Measurements from ENCODE around the gene UBASH3A.

UBASH3A gene

DNA sequence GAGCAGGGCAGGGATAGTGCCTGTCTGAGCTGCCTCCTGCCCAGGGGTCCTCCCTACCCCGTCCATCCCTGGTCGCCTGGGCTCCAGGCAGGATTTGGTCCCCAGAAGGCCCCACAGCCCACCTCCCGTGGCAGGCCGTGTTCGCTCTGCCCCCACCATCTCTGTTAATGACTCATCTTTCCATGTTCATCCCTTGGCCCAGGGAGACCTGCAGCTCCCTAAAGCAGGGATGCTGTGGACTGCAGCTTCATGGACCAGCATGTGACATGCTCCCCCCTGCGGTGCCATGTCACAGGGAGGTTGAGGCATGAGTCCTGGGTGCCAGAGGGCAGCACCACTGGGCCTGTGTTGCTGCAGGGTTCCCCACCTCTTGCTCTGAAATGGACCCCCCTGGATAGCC lies 26.8 kb downstream of the UBASH3A start:
- no peak for DNase-seq (ENCODE audit: low read depth in 2 of 2)

DNA sequence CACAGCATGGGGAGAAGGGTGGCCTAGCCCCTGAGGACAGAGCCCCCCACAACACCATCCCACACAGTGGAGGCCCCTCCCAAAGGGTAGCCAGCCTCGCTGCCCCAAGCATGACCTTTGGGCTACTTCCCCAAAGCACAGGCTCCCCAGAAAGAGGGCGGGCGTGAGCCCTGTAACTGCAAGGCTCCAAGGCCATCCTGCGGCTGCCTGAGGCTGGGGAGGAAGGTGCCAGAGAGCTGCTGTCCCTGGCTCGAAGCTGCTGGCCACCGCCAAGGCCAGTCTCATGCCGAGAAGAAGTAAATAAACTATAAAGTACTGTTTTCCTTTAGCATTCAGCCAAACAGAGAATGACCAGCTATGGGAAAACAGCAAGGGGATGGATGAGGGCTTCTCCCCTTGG lies 27.5 kb downstream of the UBASH3A start:
- DNase-seq (ENCODE audit: low read depth in 2 of 2), result no peak

DNA sequence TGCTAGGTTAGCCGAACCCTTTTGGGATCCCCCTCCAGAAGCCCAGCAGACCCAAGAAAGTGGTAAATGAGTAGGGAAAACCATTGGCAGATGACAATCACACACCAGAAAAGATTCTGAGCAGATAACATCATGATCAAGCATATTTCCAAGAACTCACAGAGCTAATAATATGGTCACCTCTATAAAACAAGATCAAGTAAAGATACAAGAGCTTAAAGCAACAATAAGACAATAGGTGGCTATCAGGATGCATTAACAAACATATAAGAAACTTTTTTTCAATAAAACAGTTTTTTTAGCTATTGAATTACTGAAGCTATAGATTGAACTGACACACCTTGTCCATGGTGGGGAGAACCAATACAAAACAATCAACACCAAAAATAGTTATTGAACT lies 29.0 kb downstream of the UBASH3A start:
- no peak for DNase-seq (ENCODE audit: low read depth in 2 of 2)

DNA sequence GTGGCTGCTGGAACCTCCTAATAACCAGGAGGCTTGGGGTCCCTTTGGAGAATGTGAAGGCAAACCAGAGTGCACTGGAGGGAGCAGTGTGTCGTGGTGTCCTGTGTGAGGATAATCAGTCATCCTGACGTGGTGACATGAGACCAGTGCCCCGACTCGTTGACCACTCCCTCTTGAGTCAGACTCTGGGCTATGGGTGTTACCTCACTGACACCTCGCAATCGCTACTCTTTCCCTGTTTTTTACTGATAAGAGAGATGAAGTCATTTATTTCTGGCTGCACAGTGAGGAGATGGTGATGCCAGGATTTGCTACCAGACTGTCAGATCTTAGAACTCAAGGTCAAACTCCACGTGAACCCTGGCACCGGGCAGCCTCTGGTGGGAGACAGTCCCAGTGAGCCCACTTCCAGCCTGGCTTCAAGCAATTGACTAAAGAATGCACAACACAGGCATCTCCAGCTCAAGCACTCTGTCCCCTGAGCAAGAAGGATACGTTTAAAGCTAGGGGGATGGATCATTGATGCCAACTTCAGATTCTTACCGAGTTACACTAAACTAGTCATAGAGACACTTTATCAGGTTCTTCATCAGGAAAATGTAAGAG lies 30.3 kb downstream of the UBASH3A start:
- no peak for DNase-seq (ENCODE audit: low read depth in 2 of 2)

DNA sequence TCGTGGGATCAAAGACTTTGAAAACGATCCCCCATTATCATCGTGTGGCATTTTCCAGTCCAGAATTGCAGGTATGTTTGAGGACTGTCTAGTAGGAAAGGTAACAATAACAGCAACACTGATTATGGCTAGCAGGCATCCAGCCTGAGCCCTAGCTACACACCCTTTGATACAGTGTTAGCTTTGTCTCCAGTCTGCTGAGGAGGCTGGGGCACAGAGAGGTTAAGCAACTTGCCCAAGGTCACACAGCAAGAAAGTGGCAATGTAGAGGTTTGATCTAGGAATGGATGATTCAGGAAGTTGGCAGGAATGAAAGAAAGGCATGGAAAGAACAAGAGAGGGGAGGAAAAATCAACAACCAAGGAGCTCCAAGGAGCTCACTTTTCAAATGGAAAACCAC lies 31.2 kb downstream of the UBASH3A start:
- DNase-seq (ENCODE audit: low read depth in 2 of 2), result no peak

DNA sequence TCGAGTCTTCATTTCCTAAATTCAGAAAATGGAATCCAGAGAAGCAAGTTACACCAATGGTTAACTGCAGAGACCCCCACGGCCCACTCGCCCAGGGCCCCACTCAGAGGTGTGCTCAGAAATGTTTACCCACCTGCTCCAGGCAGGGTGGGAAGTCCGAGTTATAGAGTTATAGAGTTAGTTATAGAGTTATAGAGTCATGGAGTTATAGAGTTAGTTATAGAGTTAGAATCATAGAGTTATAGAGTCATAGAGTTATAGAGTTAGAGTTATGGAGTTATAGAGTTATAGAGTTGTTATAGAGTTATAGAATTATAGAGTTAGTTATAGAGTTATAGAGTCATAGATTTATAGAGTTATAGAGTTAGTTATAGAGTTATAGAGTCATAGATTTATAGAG lies 31.7 kb downstream of the UBASH3A start:
- DNase-seq (ENCODE audit: low read depth in 2 of 2), result no peak

DNA sequence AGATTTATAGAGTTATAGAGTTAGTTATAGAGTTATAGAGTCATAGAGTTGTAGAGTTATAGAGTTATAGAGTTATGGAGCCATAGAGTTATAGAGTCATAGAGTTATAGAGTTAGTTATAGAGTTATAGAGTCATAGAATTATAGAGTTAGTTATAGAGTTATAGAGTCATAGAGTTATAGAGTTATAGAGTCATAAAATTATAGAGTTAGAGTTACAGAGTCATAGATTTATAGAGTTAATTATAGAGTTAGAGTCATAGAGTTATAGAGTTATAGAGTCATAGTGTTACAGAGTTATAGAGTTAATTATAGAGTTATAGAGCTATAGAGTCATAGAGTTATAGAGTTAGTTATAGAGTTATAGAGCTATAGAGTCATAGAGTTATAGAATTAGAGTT lies 32.1 kb downstream of the UBASH3A start:
- DNase-seq (ENCODE audit: low read depth in 2 of 2), result no peak

DNA sequence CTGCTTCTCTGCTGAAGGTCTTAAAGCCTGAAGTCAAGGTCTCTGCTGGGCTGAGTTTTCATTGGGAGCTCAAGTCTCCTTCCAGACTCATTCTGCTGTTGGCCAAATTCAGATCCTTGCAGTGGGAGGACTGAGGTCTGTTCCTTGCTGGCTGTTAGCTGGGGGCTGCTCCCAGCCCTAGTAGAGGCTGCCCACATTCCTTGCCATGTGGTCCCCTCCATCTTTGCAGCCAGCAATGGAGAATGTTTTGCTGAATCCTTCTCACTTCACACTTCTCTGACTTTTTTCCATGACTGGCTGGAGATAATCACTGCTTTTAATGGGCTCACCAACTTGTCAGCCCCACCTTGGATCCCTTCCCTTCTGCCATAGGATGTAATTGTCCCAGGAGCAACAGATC lies 33.2 kb downstream of the UBASH3A start:
- DNase-seq (ENCODE audit: low read depth in 2 of 2), result no peak

DNA sequence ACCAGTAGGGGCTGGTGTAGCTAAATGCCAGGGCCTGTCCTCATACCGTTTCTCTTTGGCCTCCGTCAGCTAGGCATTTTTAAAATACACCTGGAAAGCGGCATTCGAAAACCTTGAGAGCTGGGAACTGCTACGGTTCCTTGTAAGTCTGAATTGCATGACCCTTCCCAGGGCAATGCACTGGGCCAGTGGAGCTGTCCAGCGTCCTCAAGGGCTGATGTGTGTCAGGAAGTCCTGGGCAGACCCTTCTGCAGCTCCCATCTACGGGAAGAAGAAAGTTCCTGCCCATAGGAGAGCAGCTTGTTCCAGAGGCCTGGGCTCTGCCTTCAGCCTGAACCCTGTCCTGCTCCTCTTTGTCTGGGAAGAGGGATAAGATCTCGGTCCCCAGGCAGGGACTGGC lies 34.1 kb downstream of the UBASH3A start:
- DNase-seq (ENCODE audit: low read depth in 2 of 2), result no peak

DNA sequence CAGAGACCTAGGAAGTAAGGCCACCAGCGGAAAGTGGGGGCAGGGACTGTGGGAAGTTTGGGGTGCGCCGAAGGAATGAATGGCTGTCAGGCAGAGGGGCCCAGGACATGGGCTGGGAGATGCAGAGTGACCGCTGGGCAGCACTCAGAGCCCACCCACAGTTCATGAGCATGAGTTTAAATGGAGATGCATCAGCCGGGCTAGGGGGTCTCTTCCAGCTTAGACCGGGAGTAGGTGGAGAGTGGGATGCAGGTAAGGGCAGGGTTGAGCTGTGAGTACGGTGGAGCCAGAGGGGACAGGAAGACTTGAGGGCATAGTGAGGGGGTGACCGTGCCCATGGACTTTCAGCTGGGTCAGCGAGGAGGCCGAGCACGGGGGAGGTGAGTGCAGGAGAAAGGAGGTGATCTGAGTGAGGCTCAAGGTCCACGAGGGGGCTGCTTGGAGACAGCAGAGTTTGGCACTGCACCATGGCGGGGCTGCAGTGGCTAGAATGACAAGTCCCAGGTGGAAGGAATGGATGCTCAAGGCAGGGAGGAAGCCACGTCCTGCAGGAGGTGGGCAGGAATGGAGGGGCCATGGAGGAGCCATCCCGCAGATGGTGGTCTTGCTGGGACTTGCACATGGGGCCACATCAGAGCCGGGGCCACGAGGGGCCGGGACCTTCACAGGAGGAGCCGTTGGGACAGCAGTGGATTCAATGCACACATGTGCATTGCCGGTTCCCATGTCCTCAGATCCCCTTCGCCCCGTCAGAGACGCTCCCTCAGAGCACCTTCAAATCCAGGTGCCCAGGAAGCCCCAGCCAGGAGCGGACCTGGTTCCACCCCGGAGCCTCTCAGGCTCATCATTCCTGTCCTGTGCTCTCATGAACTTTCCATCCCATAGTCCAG lies 34.9 kb downstream of the UBASH3A start:
- DNase-seq (ENCODE audit: low read depth in 2 of 2), result no peak

DNA sequence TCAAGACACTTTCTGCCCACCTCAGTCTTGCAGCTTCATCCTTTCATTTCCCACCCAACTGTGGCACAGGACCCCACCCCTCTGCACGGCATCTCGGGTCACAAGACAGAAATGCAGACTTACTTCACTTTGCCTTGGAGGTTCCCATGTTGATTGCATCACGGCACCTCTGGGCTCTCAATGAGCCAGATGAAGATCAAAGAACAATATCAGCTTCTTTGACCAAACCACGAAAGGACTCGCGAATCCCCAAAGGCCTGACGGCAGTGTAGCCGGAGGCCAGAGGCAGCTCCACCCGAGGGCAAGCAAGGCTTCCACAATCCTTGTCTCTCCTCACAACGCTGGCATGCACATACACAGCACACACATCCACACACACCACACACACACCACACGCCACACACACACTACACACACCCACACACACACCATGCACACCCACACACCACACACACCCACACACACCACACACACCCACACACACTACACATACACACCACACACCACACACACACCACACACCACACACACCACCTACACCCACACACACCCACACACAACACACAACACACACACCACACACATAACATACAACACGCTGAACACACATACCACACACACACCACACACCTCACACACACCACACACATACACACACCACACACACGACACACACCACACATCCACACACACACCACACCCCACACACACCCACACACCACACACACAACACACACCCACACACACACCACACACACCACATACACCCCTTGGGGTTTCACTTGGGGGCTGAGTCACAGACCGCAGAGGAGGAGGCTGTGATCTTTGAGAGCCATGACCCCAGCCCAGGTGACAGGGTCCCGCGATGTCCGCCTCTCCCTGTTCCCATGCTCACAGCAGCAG lies 35.8 kb downstream of the UBASH3A start:
- no peak for DNase-seq (ENCODE audit: low read depth in 2 of 2)

DNA sequence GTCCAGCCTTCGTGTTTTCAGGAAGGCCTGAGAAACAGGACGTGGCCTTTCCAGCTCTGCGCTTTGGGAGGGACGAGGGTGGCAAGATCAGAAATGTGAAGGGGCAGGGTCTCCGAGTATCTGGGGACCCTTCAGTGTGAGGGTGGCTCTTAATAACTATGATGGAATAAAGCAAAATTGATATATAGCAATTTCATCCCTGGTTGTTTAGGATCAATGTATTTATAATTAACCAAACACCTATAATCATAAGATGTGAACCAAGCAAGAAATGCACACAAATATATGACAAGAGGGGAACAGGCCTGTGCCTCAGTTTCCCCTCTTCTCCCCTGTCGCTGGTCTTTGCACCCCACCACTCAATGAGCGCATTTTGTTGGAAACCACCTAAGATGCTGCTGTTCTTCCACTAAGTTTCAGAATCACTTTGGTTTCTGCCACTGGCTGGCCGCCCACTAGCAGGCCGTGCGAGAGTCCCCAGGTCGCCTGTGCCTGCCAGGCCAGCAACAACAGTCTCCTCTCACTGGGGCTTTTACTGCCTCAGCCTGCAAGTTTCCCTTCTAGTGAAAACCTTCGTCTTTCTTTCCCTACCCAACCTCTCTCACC lies 36.6 kb downstream of the UBASH3A start:
- DNase-seq (ENCODE audit: low read depth in 2 of 2), result no peak

DNA sequence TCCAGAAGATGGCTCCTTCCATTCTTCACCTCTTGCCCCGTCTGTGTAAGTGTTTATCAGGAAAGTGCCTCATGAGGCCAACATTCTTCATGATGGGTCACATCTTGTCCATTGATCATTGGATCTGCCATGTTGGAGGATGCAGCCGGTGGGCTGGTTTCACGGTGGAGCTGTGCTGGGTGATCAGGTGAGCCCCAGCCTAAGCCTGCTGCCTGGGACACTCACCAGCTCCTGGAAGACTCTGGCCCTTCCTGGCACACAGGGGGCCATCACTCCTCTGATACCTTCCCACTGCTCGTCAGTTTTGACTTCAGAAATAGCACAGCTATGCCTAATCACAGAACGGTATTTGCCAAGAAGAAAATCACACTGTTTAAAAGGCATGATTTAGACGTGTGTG lies 38.3 kb downstream of the UBASH3A start:
- DNase-seq (ENCODE audit: low read depth in 2 of 2), result no peak

DNA sequence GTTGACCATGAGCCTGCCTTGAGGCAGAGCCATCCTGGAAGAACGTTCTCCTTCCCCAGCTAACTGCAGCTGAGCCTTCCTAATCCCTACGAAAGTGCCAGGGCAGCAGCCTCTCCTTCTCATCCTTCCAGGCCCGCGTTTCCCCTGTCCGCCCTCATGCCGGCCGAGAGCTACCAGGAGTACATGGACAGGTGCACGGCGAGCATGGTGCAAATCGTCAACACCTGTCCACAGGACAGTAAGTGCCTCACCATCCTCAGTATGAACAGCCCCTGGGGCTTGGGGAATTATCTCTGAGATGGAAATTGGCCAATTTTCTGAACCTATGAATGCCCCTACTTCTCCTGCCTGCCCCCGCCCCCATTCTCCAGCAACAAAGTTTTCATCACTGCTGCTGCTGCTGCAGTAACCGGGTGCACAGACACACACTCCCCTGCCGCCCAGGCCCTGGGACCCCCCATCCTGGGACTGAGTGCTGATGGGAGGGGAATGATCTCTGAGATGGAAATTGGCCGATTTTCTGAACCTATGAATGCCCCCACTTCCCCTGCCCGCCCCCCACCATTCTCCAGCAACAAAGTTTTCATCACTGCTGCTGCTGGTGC lies 39.6 kb downstream of the UBASH3A start:
- DNase-seq (ENCODE audit: low read depth in 2 of 2), result no peak

DNA sequence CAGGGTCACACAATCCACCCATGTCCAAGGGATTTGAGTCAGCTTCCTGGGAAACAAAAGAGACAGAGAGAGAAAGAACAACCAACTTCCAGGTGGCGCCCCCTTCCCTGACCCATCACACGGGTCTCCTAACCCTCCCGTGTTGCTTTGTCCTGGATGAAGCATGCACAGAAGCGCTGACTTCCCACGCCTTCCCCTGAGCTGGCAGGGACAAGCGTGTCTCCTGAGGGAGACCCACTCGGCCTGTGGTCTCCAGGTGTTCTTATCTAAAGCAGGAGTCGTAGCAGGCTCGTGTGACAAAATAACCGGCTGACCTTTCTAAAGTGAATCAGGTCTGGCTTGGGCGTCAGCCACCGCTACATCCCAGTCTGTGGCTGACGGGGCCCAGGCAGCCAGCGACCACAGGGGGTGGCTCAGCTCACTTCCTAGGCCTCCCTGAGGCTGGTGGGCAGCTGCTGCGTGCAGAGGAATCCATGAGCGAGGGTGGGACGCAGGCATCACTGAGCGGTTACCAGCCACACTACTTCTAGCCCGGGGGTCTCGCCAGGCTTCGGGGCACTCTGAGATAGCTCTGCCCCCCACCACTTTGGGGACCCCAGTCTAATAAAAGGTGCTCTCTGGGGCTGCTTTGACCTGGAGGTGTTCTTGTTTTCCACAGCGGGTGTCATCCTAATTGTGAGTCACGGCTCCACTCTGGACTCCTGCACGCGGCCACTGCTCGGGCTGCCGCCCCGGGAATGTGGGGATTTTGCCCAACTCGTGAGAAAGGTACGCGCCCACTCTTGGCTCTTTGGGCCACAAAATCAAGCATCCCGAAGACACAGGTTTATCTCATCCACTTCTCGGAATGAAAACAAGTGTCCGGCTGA lies 40.4 kb downstream of the UBASH3A start:
- DNase-seq (ENCODE audit: low read depth in 2 of 2), result no peak

DNA sequence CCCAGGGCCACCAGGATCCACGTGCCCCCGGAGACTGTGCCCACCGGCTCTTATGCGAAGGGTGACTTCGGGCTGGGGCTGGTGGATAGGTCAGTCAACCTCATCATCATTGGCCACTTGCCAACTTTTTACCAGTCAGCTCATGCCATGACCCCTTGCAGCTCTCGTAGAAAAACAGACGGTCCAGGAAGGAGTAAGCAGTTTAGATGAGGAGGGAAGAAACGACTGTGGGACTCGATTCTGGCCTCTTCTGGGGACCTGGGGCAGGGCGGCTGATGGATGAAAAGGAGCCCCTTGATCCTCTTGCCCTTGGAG lies 41.0 kb downstream of the UBASH3A start:
- DNase-seq (ENCODE audit: low read depth in 2 of 2), result no peak

DNA sequence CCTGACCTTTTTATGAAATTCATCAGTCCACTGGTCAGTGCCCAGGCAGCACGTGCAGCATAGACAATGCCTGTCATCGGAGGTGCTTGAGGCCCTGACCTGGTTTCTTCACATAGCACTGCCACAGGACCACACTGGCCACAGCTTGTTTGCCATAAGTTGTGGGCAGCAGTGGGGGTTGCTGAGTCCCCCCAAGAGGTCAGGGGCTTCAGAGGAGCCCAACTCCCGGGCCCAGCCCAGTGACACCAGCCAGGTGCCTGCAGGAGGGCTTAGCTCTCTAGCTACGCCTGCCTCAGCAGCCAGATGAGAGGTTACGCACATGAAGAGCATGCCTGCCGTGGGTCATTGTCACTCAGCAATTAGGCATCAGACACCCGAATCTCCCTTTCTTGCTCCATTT lies 41.6 kb downstream of the UBASH3A start:
- no peak for DNase-seq (ENCODE audit: low read depth in 2 of 2)

DNA sequence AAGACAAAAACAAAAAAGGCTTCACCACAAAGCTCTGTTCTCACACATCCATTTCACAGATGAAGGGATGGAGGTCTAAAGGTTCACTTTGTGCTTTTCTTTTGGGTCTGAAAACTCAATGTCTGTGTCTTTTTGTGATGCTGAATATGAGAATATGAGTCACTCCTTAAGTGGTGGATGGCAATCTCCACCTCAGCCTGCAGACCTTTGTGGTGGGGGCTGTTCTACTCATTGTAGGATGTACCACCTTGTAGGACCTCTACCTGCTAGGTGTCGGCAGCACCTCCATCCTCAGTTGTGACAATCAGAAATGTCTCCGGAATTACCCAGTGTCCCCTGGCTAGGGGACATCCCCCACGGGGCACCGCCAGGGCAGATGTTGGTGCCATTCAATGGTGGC lies 42.8 kb downstream of the UBASH3A start:
- no peak for DNase-seq (ENCODE audit: low read depth in 2 of 2)

DNA sequence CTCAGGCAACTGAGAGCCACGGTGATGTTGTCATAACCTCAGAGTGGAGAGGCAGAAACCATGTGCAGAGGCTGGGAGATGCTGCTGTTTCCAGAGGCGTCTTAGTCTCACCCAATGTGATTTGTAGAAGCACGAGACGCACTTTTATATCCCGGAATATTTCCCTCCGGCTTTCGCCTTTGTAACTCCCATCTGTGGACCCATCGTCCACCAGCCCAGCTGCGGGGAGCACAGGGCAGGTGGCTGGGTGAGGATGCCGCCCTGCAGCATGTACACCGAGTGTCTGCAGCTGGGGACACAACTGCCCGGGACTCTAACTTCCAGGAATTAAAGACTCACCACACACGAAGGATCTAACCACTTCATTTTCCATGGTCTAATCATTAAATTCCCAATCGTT lies 43.5 kb downstream of the UBASH3A start:
- no peak for DNase-seq (ENCODE audit: low read depth in 2 of 2)

DNA sequence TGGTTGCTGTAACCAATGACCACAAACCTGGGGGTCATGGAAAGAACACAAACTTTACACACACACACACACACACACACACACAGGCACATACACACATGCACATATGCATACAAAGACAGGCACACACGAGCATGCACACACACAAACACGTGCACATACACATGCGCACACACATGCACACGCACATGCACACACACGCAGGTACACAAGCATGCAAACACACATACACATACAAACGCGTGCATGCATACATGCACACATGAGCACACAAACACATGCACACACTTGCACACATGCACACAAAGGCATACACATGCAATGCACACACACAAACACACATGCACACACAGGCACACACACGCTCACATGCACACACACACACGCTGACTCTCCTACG lies 44.0 kb downstream of the UBASH3A start:
- DNase-seq (ENCODE audit: low read depth in 2 of 2), result no peak

DNA sequence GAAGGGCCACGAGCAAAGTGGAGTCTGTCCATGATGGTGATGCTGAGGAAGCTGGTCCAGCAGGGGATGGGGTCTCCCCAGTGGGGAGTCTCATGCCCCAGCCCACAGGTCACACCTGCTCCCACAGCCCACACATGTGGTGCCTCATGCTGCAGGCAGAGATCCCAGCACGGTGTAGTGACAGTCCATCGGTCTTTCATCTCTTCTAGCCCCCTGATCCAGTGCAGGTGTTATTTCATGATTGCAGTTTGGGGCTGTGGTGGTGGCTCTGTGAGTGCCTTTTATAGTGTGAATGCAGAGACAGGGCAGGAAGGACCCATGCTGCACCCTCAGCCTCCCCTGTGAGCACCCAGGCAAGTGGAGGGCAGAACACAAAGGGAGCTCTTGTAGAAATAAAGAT lies 45.0 kb downstream of the UBASH3A start:
- DNase-seq (ENCODE audit: low read depth in 2 of 2), result no peak

Measured in stimulated activated CD4-positive, alpha-beta T cell treated with anti-CD3 and anti-CD28 coated beads, Interleukin-4, amount 100 ng/mL, for 48 hours (primary cell).